Measurements from ENCODE around the gene RMI2.

The RMI2 gene

DNA sequence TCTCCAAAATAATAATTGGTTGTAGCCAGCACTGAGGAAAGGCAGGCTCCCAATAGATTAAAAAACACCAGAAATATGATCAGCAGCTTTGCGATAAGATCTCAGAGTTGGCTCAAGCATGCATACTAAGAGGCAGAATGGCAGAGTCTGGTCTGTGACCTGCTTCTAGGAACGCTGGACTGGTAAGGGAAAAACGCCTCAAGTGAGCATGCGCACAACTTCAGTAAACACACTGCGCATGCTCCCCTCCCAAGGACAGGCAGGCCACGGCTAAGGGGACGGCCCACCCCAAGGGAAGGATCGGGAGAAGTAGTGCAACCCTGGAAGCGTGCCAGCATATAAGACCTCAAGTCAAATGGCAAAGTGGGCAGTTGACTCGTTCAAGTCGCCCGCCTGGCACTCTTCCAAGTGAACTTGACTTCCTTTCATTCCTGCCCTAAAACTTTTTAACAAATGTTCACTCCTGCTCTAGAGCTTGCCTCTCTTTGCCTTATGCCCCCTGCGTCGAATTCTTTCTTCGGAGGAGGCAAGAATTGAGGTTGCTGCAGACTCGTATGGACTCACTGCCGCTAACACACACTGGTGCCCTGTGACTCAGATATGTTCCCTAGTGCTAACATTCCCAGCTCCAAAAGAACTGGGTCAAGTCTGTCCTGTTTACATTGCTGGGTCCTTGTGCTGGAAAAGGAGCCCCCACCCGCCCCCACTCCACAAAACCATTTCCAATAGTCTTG is 41.7 kb upstream of the RMI2 start:
- ATAC-seq: peak; percentile 90
- no peak for TF ChIP-seq ZFP30 (CRISPR knock-in tag; IDR thresholded peaks at IDR 0.05)
- peak; percentile 35; the same call in 1 of the 2 replicates for TF ChIP-seq TCF4 (CRISPR knock-in tag; IDR thresholded peaks at IDR 0.05; ENCODE audit: borderline replicate concordance)
- peak; percentile 46 for TF ChIP-seq ISL1 (CRISPR knock-in tag; IDR thresholded peaks at IDR 0.05)
- no peak for TF ChIP-seq ARNTL (CRISPR knock-in tag; IDR thresholded peaks at IDR 0.05; ENCODE audit: borderline replicate concordance, low read depth)

DNA sequence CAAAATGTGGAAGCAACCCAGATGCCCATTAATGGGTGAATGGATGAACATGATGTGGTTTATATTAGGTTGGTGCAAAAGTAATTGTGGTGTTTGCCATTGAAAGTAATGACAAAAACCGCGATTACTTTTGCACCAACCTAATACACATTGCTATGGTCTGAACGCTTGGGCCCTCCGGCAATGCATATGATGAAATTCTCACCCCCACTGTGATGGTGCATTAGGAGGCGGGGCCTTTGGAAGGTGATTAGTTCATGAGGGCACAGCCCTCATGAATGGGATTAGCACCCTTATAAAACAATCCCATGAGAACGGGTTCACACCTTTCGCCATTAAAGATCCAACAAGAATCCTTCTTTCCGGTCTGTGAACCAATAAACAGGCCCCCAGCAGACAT is 38.9 kb upstream of the RMI2 start:
- no peak for ATAC-seq
- no peak for TF ChIP-seq GLIS3 (CRISPR knock-in tag; IDR thresholded peaks at IDR 0.05)
- no peak for TF ChIP-seq BACH2 (CRISPR knock-in tag; IDR thresholded peaks at IDR 0.05; ENCODE audit: borderline replicate concordance)
- no peak for TF ChIP-seq ZFP3 (CRISPR knock-in tag; IDR thresholded peaks at IDR 0.05)
- TF ChIP-seq ZNF8 (CRISPR knock-in tag; IDR thresholded peaks at IDR 0.05): no peak
- no peak for TF ChIP-seq PPARA (CRISPR knock-in tag; IDR thresholded peaks at IDR 0.05; ENCODE audit: borderline replicate concordance)
- no peak for TF ChIP-seq ARNTL (CRISPR knock-in tag; IDR thresholded peaks at IDR 0.05; ENCODE audit: borderline replicate concordance, low read depth)
- TF ChIP-seq, protein P1, sequence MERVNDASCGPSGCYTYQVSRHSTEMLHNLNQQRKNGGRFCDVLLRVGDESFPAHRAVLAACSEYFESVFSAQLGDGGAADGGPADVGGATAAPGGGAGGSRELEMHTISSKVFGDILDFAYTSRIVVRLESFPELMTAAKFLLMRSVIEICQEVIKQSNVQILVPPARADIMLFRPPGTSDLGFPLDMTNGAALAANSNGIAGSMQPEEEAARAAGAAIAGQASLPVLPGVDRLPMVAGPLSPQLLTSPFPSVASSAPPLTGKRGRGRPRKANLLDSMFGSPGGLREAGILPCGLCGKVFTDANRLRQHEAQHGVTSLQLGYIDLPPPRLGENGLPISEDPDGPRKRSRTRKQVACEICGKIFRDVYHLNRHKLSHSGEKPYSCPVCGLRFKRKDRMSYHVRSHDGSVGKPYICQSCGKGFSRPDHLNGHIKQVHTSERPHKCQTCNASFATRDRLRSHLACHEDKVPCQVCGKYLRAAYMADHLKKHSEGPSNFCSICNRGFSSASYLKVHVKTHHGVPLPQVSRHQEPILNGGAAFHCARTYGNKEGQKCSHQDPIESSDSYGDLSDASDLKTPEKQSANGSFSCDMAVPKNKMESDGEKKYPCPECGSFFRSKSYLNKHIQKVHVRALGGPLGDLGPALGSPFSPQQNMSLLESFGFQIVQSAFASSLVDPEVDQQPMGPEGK (CRISPR knock-in tag; IDR thresholded peaks at IDR 0.05; ENCODE audit: borderline replicate concordance): no peak
- TF ChIP-seq, protein P2, sequence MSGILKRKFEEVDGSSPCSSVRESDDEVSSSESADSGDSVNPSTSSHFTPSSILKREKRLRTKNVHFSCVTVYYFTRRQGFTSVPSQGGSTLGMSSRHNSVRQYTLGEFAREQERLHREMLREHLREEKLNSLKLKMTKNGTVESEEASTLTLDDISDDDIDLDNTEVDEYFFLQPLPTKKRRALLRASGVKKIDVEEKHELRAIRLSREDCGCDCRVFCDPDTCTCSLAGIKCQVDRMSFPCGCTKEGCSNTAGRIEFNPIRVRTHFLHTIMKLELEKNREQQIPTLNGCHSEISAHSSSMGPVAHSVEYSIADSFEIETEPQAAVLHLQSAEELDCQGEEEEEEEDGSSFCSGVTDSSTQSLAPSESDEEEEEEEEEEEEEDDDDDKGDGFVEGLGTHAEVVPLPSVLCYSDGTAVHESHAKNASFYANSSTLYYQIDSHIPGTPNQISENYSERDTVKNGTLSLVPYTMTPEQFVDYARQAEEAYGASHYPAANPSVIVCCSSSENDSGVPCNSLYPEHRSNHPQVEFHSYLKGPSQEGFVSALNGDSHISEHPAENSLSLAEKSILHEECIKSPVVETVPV (CRISPR knock-in tag; IDR thresholded peaks at IDR 0.05): no peak
- no peak for TF ChIP-seq ISL1 (CRISPR knock-in tag; IDR thresholded peaks at IDR 0.05)

DNA sequence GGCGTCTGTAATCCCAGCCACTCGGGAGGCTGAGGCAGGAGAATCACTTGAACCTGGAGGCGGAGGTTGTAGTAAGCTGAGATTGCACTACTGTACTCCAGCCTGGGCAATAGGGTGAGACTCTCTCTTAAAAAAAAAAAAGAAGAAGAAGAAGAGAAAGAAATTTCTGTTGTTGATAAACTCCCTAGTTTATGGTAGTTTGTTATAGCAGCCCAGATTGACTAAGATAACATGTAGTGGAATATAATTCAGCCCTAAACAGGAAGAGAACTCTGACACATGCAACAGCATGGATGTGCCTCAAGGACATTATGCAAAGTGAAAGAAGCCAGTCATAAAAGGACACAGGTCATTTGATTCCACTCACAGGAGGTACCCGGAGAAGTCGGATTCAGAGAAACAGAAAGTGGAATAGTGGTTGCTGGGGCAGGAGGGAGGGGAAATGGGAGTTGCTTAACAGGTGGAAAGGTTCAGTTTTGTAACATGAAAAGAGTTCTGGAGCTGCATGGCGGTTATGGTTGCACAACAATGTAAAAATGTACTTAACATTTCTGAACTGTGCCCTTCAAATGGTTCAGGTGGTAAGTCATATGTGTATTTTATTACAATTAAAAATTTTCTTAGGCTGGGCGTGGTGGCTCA is 38.1 kb upstream of the RMI2 start:
- no peak for TF ChIP-seq TCF4 (CRISPR knock-in tag; IDR thresholded peaks at IDR 0.05; ENCODE audit: borderline replicate concordance)
- TF ChIP-seq ZNF8 (CRISPR knock-in tag; IDR thresholded peaks at IDR 0.05): no peak
- no peak for TF ChIP-seq ZC3H10 (CRISPR knock-in tag; IDR thresholded peaks at IDR 0.05)
- TF ChIP-seq, protein P3, sequence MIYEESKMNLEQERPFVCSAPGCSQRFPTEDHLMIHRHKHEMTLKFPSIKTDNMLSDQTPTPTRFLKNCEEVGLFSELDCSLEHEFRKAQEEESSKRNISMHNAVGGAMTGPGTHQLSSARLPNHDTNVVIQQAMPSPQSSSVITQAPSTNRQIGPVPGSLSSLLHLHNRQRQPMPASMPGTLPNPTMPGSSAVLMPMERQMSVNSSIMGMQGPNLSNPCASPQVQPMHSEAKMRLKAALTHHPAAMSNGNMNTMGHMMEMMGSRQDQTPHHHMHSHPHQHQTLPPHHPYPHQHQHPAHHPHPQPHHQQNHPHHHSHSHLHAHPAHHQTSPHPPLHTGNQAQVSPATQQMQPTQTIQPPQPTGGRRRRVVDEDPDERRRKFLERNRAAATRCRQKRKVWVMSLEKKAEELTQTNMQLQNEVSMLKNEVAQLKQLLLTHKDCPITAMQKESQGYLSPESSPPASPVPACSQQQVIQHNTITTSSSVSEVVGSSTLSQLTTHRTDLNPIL (CRISPR knock-in tag; IDR thresholded peaks at IDR 0.05; ENCODE audit: low read depth): no peak
- TF ChIP-seq ESRRG (CRISPR knock-in tag; IDR thresholded peaks at IDR 0.05): no peak
- TF ChIP-seq BACH2 (CRISPR knock-in tag; IDR thresholded peaks at IDR 0.05; ENCODE audit: borderline replicate concordance): no peak
- TF ChIP-seq ZFP30 (CRISPR knock-in tag; IDR thresholded peaks at IDR 0.05): no peak
- TF ChIP-seq ZNF565 (CRISPR knock-in tag; conservative IDR thresholded peaks at IDR 0.05; ENCODE audit: low read depth): no peak
- TF ChIP-seq, protein P4, sequence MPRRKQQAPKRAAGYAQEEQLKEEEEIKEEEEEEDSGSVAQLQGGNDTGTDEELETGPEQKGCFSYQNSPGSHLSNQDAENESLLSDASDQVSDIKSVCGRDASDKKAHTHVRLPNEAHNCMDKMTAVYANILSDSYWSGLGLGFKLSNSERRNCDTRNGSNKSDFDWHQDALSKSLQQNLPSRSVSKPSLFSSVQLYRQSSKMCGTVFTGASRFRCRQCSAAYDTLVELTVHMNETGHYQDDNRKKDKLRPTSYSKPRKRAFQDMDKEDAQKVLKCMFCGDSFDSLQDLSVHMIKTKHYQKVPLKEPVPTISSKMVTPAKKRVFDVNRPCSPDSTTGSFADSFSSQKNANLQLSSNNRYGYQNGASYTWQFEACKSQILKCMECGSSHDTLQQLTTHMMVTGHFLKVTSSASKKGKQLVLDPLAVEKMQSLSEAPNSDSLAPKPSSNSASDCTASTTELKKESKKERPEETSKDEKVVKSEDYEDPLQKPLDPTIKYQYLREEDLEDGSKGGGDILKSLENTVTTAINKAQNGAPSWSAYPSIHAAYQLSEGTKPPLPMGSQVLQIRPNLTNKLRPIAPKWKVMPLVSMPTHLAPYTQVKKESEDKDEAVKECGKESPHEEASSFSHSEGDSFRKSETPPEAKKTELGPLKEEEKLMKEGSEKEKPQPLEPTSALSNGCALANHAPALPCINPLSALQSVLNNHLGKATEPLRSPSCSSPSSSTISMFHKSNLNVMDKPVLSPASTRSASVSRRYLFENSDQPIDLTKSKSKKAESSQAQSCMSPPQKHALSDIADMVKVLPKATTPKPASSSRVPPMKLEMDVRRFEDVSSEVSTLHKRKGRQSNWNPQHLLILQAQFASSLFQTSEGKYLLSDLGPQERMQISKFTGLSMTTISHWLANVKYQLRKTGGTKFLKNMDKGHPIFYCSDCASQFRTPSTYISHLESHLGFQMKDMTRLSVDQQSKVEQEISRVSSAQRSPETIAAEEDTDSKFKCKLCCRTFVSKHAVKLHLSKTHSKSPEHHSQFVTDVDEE (CRISPR knock-in tag; IDR thresholded peaks at IDR 0.05): no peak
- TF ChIP-seq GLIS3 (CRISPR knock-in tag; IDR thresholded peaks at IDR 0.05): no peak
- no peak for TF ChIP-seq TOX (CRISPR knock-in tag; IDR thresholded peaks at IDR 0.05; ENCODE audit: borderline replicate concordance)
- TF ChIP-seq, protein P1 (CRISPR knock-in tag; IDR thresholded peaks at IDR 0.05; ENCODE audit: borderline replicate concordance): no peak
- TF ChIP-seq, protein P5, sequence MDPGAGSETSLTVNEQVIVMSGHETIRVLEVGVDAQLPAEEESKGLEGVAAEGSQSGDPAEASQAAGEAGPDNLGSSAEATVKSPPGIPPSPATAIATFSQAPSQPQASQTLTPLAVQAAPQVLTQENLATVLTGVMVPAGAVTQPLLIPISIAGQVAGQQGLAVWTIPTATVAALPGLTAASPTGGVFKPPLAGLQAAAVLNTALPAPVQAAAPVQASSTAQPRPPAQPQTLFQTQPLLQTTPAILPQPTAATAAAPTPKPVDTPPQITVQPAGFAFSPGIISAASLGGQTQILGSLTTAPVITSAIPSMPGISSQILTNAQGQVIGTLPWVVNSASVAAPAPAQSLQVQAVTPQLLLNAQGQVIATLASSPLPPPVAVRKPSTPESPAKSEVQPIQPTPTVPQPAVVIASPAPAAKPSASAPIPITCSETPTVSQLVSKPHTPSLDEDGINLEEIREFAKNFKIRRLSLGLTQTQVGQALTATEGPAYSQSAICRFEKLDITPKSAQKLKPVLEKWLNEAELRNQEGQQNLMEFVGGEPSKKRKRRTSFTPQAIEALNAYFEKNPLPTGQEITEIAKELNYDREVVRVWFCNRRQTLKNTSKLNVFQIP (CRISPR knock-in tag; IDR thresholded peaks at IDR 0.05; ENCODE audit: borderline replicate concordance, low read depth): no peak
- TF ChIP-seq CSDC2 (CRISPR knock-in tag; IDR thresholded peaks at IDR 0.05): no peak
- no peak for ATAC-seq

Data from SK-N-SH treated with all-trans-retinoic acid at 6 μM for 48 hours (cell line).